SU-DHL-6 (cell line): ENCODE results near the gene DPP10.

ENCODE experiments used
- H2AFZ ChIP-seq: fragments of 200-600 bp; sonication (generic); 2 replicates; pipeline ENCODE4 v1.6.1; 2014; ENCODE audit warnings: low read depth, mild to moderate bottlenecking, moderate library complexity, mixed read lengths, antibody characterized with exemption, low read length; ENCODE audit not compliant: severe bottlenecking
- H3F3A ChIP-seq: fragments of 200-600 bp; shearing (Covaris generic); 2 replicates; pipeline ENCODE4 v1.6.0; 2016; ENCODE audit warnings: antibody characterized with exemption, mild to moderate bottlenecking; ENCODE audit not compliant: insufficient read depth
- H3K27ac ChIP-seq: fragments of 200-600 bp; sonication (generic); 2 replicates; pipeline ENCODE4 v1.5.1; 2016; ENCODE audit warnings: low read depth, mild to moderate bottlenecking, low read length, moderate library complexity, mixed read lengths
- H3K27me3 ChIP-seq: fragments of 200-600 bp; sonication (generic), shearing (Covaris generic); 2 replicates; pipeline ENCODE4 v1.6.0; 2014; ENCODE audit warnings: mild to moderate bottlenecking, low read length
- H3K36me3 ChIP-seq: fragments of 200-600 bp; sonication (generic); 2 replicates; pipeline ENCODE4 v1.6.1; 2014; ENCODE audit warnings: mild to moderate bottlenecking, low read length, mixed read lengths
- H3K4me2 ChIP-seq: fragments of 300-600, 200-600 bp; shearing (Covaris generic), sonication (generic); 2 replicates; pipeline ENCODE4 v1.6.0; 2014; ENCODE audit warnings: low read length, low read depth, mild to moderate bottlenecking; ENCODE audit not compliant: poor library complexity, severe bottlenecking
- H3K4me3 ChIP-seq: fragments of 200-600 bp; sonication (generic); 2 replicates; pipeline ENCODE4 v1.5.1; 2014; ENCODE audit warnings: antibody characterized with exemption, low read length, mild to moderate bottlenecking, mixed read lengths; ENCODE audit not compliant: insufficient read depth, poor library complexity, severe bottlenecking
- H3K79me2 ChIP-seq: fragments of 200-600 bp; sonication (generic); 2 replicates; pipeline ENCODE4 v1.6.1; 2014; ENCODE audit warnings: mild to moderate bottlenecking, low read length, moderate library complexity; ENCODE audit not compliant: insufficient read depth
- H3K9ac ChIP-seq: fragments of 200-600 bp; sonication (generic); 2 replicates; pipeline ENCODE4 v1.7.0; 2014; ENCODE audit warnings: mild to moderate bottlenecking, low read length
- H3K9me2 ChIP-seq: fragments of 200-600 bp; sonication (generic); replicated peaks from 2 replicates; pipeline ENCODE4 v1.6.1; 2014; ENCODE audit warnings: low read length; ENCODE audit not compliant: insufficient read depth
- H3K9me3 ChIP-seq: fragments of 200-600 bp; sonication (generic); 2 replicates; pipeline ENCODE4 v1.6.1; 2014; ENCODE audit warnings: low read length, mixed read lengths; ENCODE audit not compliant: insufficient read depth
- H4K20me1 ChIP-seq: fragments of 200-600 bp; sonication (generic); 2 replicates; pipeline ENCODE4 v1.6.1; 2014; ENCODE audit warnings: low read depth, mild to moderate bottlenecking, antibody characterized with exemption, low read length, moderate library complexity, mixed read lengths
- CTCF ChIP-seq: fragments of 200-600 bp; sonication (generic); IDR thresholded peaks from one replicate; pipeline ENCODE4 v1.5.1; 2017; ENCODE audit warnings: antibody characterized with exemption, mild to moderate bottlenecking, low read length, moderate library complexity; ENCODE audit not compliant: insufficient read depth, poor library complexity, severe bottlenecking
- EZH2phosphoT487 ChIP-seq: fragments of 200-600 bp; sonication (generic), shearing (Covaris generic); conservative IDR thresholded peaks from 2 replicates; pipeline ENCODE4 v1.6.1; 2018; ENCODE audit warnings: mild to moderate bottlenecking, antibody characterized with exemption, low read length, moderate library complexity, mixed read lengths

Gene DPP10

GRCh38 chr2:114709936-114710850, 267.8 kb downstream of the DPP10 start:
- no peaks in the 10 kb centered on the region for H3K36me3 ChIP-seq
- H3K27ac ChIP-seq: no peak overlapping the region
- H3K4me2 ChIP-seq: no peak overlapping the region
- no peaks in the 10 kb centered on the region for H3F3A ChIP-seq
- H3K9me3 ChIP-seq: no peaks in the 10 kb centered on the region
- no peaks in the 10 kb centered on the region for H3K9me2 ChIP-seq
- TF ChIP-seq EZH2phosphoT487 (no peak), CTCF (no peak)
- H3K4me3 ChIP-seq: no peak overlapping the region
- H3K27me3 ChIP-seq: no peaks in the 10 kb centered on the region
- H3K79me2 ChIP-seq: no peaks in the 10 kb centered on the region
- H2AFZ ChIP-seq: no peak overlapping the region
- H4K20me1 ChIP-seq: no peaks in the 10 kb centered on the region
- H3K9ac ChIP-seq: no peak overlapping the region

GRCh38 chr2:114714313-114714712, 271.9 kb downstream of the DPP10 start:
- no peaks in the 10 kb centered on the region for H3K36me3 ChIP-seq
- no peaks in the 10 kb centered on the region for H3K9me3 ChIP-seq
- H4K20me1 ChIP-seq: no peaks in the 10 kb centered on the region
- no peak overlapping the region for H3K4me2 ChIP-seq
- no peaks in the 10 kb centered on the region for H3K79me2 ChIP-seq
- no peak for TF ChIP-seq EZH2phosphoT487
- TF ChIP-seq CTCF: no peak
- H3F3A ChIP-seq: no peaks in the 10 kb centered on the region
- no peaks in the 10 kb centered on the region for H3K27me3 ChIP-seq
- no peak overlapping the region for H2AFZ ChIP-seq
- H3K27ac ChIP-seq: no peak overlapping the region
- no peak overlapping the region for H3K9ac ChIP-seq
- H3K9me2 ChIP-seq: no peaks in the 10 kb centered on the region
- no peak overlapping the region for H3K4me3 ChIP-seq

GRCh38 chr2:114717049-114717448, 274.6 kb downstream of the DPP10 start:
- no peaks in the 10 kb centered on the region for H3K27me3 ChIP-seq
- no peak overlapping the region for H3K27ac ChIP-seq
- H3K79me2 ChIP-seq: no peaks in the 10 kb centered on the region
- no peaks in the 10 kb centered on the region for H3K9me3 ChIP-seq
- no peak overlapping the region for H3K4me2 ChIP-seq
- no peaks in the 10 kb centered on the region for H4K20me1 ChIP-seq
- no peaks in the 10 kb centered on the region for H3K9me2 ChIP-seq
- TF ChIP-seq EZH2phosphoT487 (no peak), CTCF (no peak)
- H3K4me3 ChIP-seq: no peak overlapping the region
- no peak overlapping the region for H2AFZ ChIP-seq
- H3F3A ChIP-seq: no peaks in the 10 kb centered on the region
- no peak overlapping the region for H3K9ac ChIP-seq
- no peaks in the 10 kb centered on the region for H3K36me3 ChIP-seq
